ENCODE results near the gene NEMP2. TPM values are rescaled to one million over a fixed set of nuclear protein-coding genes. Genes with fewer than 3 reads are reported as not detected.
"Not testable (repeated sequence)": the region's sequence is repeated elsewhere in the genome, so short reads cannot be mapped to it uniquely, and the experiment has no call there.

Gene NEMP2
- total RNA-seq, 1 donor from 2014 or later, result 7.2 TPM

DNA sequence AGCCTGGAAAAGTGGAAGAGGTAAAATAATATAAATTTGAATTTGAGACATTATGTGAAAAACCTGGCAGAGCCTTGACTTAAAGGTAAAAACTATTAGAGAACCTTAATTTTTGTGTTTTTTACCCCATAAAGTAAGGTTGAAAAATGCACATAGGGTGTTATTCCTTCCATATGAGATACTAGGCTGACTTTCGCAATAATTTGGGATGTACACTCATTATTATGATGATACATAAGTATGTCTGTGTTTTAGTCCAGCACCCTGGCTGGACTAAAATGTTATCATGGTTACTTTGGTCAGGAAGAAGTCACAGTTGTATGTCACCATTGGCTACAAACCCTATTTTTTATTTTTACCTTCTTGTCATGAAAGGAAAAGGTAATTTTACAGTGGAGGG, 19.8 kb downstream of the NEMP2 start:
- Mint-ChIP-seq H3K4me1 (ENCODE audit: unreplicated experiment) (no peaks in the 10 kb centered on the region), H3K27ac (no peak overlapping the region), H3K9me3 (no peaks in the 10 kb centered on the region)

GRCh38 chr2:190513877-190514276, 20.6 kb downstream of the NEMP2 start:
- no peak for DNase-seq (ENCODE audit: extremely low spot score, unreplicated experiment)
- H3K4me3 Mint-ChIP-seq, result no peak overlapping the region
- no peak overlapping the region for H3K27ac Mint-ChIP-seq
- TF ChIP-seq CTCF (conservative IDR thresholded peaks at IDR 0.05), result no peak
- H3K4me1 Mint-ChIP-seq (ENCODE audit: unreplicated experiment), result no peaks in the 10 kb centered on the region
- peaks cover 10% of the 10 kb centered on the region for H3K36me3 Mint-ChIP-seq
- no peaks in the 10 kb centered on the region for H3K9me3 Mint-ChIP-seq
- H3K27me3 Mint-ChIP-seq, result peaks cover 3% of the 10 kb centered on the region

More for the DNA sequence above, 19.8 kb downstream of the NEMP2 start:
- no peak overlapping the region for H3K4me3 Mint-ChIP-seq
- H3K36me3 Mint-ChIP-seq, result peaks cover 10% of the 10 kb centered on the region
- no peak for TF ChIP-seq CTCF (conservative IDR thresholded peaks at IDR 0.05)
- peaks cover 3% of the 10 kb centered on the region for H3K27me3 Mint-ChIP-seq
- no peak for DNase-seq (ENCODE audit: extremely low spot score, unreplicated experiment)

DNA sequence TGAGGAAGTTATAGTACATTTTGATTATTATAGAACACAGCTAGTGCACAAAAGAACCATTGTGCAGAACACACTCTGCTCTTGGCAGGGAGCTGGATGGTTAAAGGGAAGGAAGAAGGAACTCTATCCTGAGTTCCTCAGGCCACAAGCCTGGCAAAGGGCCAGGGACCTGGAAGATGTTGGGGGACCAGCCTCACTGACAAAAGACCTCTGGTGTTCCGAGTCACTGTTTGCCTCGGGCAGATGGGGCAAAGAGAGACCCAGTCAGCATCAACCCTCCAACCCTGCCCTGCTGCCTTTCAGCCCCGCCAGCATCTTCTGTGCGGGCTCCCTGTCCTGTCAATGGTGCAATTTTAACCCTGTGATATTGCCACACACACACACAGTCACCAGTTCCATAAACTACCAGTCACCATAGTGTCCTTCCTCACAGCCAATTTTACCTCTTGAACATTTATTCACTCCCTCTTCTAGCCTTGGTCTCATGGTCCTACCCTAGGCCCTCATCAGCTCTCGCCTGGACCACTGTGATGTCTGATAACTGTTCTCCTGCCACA, 21.9 kb downstream of the NEMP2 start:
- Mint-ChIP-seq H3K27ac (no peak overlapping the region), H3K4me3 (no peak overlapping the region), H3K9me3 (no peaks in the 10 kb centered on the region), H3K4me1 (ENCODE audit: unreplicated experiment) (no peaks in the 10 kb centered on the region), H3K36me3 (peaks cover 14% of the 10 kb centered on the region), H3K27me3 (peaks cover 3% of the 10 kb centered on the region)
- TF ChIP-seq CTCF (conservative IDR thresholded peaks at IDR 0.05), result no peak
- DNase-seq (ENCODE audit: extremely low spot score, unreplicated experiment), result no peak

- peak; percentile 75 for TF ChIP-seq CTCF (conservative IDR thresholded peaks at IDR 0.05)
- Mint-ChIP-seq H3K27me3 (peaks cover 3% of the 10 kb centered on the region), H3K4me1 (ENCODE audit: unreplicated experiment) (peaks cover 6% of the 10 kb centered on the region), H3K36me3 (peaks cover 14% of the 10 kb centered on the region), H3K9me3 (no peaks in the 10 kb centered on the region), H3K27ac (no peak overlapping the region), H3K4me3 (no peak overlapping the region)
- no peak for DNase-seq (ENCODE audit: extremely low spot score, unreplicated experiment)
These were observed 23.4 kb downstream of the NEMP2 start for GRCh38 chr2:190511104-190511503.

DNA sequence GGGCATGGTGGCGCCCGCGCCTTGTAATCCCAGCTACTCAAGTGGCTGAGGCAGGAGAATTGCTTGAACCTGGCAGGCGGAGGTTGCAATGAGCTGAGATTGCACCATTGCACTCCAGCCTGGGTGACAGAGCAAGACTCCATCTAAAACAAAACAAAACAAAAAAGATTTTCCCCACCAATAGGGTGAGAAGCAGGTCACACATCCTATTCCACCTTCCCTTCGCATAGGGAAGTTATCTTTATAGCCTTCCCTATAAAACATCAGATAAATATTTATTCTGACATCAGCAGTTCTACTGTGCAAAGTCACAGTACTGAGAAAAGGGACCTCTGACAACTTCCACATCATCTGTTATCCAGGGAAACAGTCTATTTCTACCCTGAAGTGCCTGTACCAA, 24.6 kb downstream of the NEMP2 start:
- DNase-seq (ENCODE audit: extremely low spot score, unreplicated experiment); H3K4me1 Mint-ChIP-seq (ENCODE audit: unreplicated experiment); H3K4me3 Mint-ChIP-seq; H3K9me3 Mint-ChIP-seq; H3K27me3 Mint-ChIP-seq; H3K27ac Mint-ChIP-seq: not testable (repeated sequence)
- peaks cover 14% of the 10 kb centered on the region for H3K36me3 Mint-ChIP-seq

GRCh38 chr2:190507135-190507534, 27.4 kb downstream of the NEMP2 start:
- H3K27ac Mint-ChIP-seq, result no peak overlapping the region
- H3K27me3 Mint-ChIP-seq, result no peaks in the 10 kb centered on the region
- no peak overlapping the region for H3K4me3 Mint-ChIP-seq
- no peak for TF ChIP-seq CTCF (conservative IDR thresholded peaks at IDR 0.05)
- H3K36me3 Mint-ChIP-seq, result peaks cover 7% of the 10 kb centered on the region
- no peak for DNase-seq (ENCODE audit: extremely low spot score, unreplicated experiment)
- no peaks in the 10 kb centered on the region for H3K9me3 Mint-ChIP-seq
- H3K4me1 Mint-ChIP-seq (ENCODE audit: unreplicated experiment), result peaks cover 12% of the 10 kb centered on the region
